Ectodermal cell (in vitro differentiated cells): Measurements from ENCODE around the gene DSCAML1.

Experiments
- H3K27ac ChIP-seq: 2 replicates; pipeline ENCODE4 v1.7.0; 2013; ENCODE audit warnings: mild to moderate bottlenecking, low read depth, low read length; ENCODE audit not compliant: insufficient read depth, poor library complexity, severe bottlenecking
- H3K27me3 ChIP-seq: 2 replicates; pipeline ENCODE4 v1.7.0; 2013; ENCODE audit warnings: mild to moderate bottlenecking, low read length; ENCODE audit not compliant: insufficient read depth, control insufficient read depth, poor library complexity, severe bottlenecking
- H3K36me3 ChIP-seq: one replicate; pipeline ENCODE4 v1.7.0; 2013; ENCODE audit warnings: low read length; ENCODE audit not compliant: control insufficient read depth, insufficient read depth
- H3K4me1 ChIP-seq: one replicate; pipeline ENCODE4 v1.7.0; 2013; ENCODE audit warnings: low read length; ENCODE audit not compliant: control insufficient read depth, insufficient read depth
- H3K4me3 ChIP-seq: 2 replicates; pipeline ENCODE4 v1.7.0; 2013; ENCODE audit warnings: low read depth, low read length, control low read depth; ENCODE audit not compliant: insufficient read depth
- H3K9me3 ChIP-seq: 2 replicates; pipeline ENCODE4 v1.7.0; 2013; ENCODE audit warnings: mild to moderate bottlenecking, low read length, moderate library complexity; ENCODE audit not compliant: control insufficient read depth
- WGBS, 2 experiments: methylation state at CpG; one replicate each; pipeline ENCODE4 v1.1.7; 2013; ENCODE audit warnings: missing lambda C conversion rate in 2 of 2; 5-methylcytosine and 5-hydroxymethylcytosine counted together

DSCAML1 gene

DNA sequence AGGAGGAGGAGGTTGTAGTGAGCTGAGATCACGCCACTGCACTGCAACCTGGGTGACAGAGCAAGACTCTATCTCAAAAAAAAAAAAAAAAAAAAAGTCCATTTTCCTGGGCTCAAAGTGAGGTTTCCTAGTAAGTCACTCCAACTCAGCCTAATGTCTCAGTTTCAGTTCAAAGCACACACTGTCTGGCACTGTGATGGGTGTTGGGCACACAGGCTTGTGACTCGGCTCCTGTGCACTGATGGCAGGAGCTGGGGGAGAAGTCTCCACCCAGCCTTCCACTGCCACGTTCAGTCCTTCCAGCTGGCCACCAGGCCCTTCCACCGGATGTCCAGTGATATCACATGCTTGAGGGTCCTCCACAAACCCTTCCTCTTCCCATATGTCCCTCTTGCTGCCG is 283.4 kb downstream of the DSCAML1 start:
- WGBS, 2 experiments, result 86 to 96% methylated on average over 4 to 5 of the region's 5 CpGs

DNA sequence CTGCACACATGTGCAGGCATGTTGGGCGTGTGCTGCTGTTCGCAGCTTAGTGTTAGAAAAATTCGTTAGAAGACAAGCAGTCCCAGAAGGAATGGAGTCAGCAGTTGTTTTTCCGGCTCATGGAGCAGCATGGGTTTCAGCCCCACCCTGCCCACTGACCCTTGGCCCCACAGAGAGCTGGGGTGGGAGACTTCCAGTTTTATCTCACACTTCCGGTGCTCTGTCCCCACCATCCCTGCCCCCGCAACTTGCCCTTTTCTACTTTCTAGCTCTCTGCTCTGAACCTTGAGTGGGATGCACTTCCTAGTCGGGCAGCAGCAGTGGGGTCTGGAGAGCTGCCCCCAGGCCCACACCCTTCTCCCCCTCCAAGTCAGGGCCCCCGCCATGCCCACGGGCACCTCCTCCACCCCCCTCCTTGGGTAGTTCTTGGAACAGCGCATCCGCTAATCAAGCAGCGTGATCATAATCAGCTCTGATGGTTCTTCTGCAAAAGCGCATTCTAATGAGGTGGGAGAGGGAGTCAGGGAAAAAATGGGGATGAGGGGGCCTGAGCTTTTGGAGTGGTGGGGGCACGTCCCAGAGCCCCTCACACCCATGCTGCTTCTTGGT is 285.0 kb downstream of the DSCAML1 start:
- Histone ChIP-seq H3K27me3 (no peaks in the 10 kb centered on the region), H3K36me3 (no peaks in the 10 kb centered on the region), H3K27ac (no peak overlapping the region), H3K9me3 (no peaks in the 10 kb centered on the region), H3K4me1 (peaks cover 29% of the 10 kb centered on the region), H3K4me3 (no peak overlapping the region)
- WGBS, 2 experiments, result 76 to 83% methylated on average over 13 to 14 of the region's 14 CpGs

More for the DNA sequence above, 283.4 kb downstream of the DSCAML1 start:
- H3K36me3 ChIP-seq, result no peaks in the 10 kb centered on the region
- no peak overlapping the region for H3K27ac ChIP-seq
- no peaks in the 10 kb centered on the region for H3K27me3 ChIP-seq
- no peak overlapping the region for H3K4me3 ChIP-seq
- H3K4me1 ChIP-seq, result peaks cover 29% of the 10 kb centered on the region
- no peaks in the 10 kb centered on the region for H3K9me3 ChIP-seq

DNA sequence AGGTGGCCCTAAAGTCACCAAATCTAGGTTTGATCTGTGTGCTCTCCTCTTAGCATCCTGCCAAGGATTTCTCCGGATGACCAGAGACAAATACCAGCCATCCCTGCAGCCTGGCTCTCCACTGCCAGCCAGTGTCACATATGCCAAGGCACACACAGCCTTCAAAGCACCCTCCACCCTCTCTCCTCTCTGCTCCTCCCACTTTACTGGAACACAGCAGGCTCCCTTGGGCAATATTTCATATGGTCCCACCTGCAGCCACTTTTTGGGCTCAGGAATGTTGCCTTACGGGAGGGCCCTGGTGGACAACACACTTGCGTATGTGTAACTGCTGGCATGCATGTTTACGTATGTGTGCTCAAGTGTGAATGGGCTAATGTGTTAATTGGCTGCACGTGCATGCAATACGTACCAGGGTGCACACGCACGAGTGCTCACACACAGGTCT is 285.5 kb downstream of the DSCAML1 start:
- Histone ChIP-seq H3K36me3 (no peaks in the 10 kb centered on the region), H3K4me3 (no peak overlapping the region), H3K4me1 (peaks cover 29% of the 10 kb centered on the region), H3K9me3 (no peaks in the 10 kb centered on the region), H3K27ac (no peak overlapping the region), H3K27me3 (no peaks in the 10 kb centered on the region)
- 93 to 94% methylated on average over 8 of the region's 8 CpGs for WGBS, 2 experiments

DNA sequence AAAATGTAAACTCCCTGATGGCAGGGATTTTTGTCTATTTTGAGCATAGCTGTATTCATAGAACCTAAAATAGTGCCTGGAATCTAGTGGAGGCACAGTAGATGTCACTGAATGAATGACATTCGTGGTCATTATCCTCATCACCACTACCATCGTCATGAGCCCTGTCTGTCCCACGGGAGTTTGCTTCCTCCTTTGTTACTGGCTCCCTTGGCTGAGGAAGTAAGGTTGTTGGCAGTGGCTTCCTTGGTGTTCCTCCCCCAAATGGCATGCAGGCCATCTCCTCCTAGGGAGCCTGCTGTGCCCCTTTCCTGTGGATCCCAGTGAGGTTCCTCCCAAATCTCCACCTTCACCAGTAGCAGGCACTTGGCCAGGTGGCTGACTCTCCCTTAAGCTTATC is 286.4 kb downstream of the DSCAML1 start:
- 84 to 89% methylated on average over 3 of the region's 3 CpGs for WGBS, 2 experiments
- peaks cover 29% of the 10 kb centered on the region for H3K4me1 ChIP-seq
- H3K4me3 ChIP-seq, result no peak overlapping the region
- no peaks in the 10 kb centered on the region for H3K9me3 ChIP-seq
- no peaks in the 10 kb centered on the region for H3K36me3 ChIP-seq
- H3K27me3 ChIP-seq, result no peaks in the 10 kb centered on the region
- no peak overlapping the region for H3K27ac ChIP-seq

DNA sequence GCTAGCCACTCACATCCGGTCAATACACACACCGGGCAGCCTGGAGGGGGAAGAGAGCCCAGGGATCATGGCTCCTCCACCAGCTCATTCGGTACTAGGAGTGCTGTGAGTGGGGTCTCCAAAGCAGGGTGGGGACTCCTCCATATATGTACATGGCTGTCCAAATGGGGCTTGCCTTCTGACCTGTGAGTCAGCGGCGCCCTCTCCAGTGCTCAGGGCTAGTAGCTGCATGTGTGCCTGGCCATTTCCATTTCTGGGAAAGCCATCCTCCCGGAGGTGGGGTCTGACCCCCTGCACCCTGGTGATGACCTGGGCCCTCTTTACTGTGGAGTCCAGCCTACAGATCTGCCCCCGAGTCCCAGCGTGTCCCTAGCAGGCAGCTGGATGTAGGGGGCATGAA is 287.5 kb downstream of the DSCAML1 start:
- Histone ChIP-seq H3K4me3 (no peak overlapping the region), H3K27me3 (no peaks in the 10 kb centered on the region), H3K27ac (no peak overlapping the region), H3K4me1 (peaks cover 29% of the 10 kb centered on the region), H3K9me3 (no peaks in the 10 kb centered on the region), H3K36me3 (no peaks in the 10 kb centered on the region)
- WGBS, 2 experiments, result 93% methylated on average over 8 of the region's 8 CpGs

DNA sequence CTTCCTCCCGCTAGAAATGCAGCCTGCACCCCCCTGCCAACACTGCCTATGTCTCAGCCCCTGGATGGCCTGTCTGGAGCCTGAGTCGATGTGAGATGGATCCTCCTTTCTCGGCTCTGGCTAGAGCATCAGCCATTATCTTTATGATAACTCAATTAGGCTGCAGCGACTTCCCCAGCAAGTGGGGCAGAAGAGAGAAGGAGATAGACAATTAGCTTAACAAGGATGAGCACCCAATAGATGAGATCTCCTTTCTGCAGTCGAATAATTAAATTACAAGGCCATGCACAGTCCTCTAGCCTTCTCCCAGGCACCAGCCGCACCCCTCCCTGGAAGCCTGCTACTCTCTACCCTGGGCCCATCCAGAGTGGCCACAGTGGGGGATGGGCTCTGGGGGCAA is 290.0 kb downstream of the DSCAML1 start:
- Histone ChIP-seq H3K4me1 (peaks cover 25% of the 10 kb centered on the region), H3K27me3 (peaks cover 4% of the 10 kb centered on the region), H3K9me3 (no peaks in the 10 kb centered on the region), H3K27ac (no peak overlapping the region), H3K4me3 (no peak overlapping the region), H3K36me3 (no peaks in the 10 kb centered on the region)
- WGBS, 2 experiments, result 93 to 94% methylated on average over 6 of the region's 6 CpGs

DNA sequence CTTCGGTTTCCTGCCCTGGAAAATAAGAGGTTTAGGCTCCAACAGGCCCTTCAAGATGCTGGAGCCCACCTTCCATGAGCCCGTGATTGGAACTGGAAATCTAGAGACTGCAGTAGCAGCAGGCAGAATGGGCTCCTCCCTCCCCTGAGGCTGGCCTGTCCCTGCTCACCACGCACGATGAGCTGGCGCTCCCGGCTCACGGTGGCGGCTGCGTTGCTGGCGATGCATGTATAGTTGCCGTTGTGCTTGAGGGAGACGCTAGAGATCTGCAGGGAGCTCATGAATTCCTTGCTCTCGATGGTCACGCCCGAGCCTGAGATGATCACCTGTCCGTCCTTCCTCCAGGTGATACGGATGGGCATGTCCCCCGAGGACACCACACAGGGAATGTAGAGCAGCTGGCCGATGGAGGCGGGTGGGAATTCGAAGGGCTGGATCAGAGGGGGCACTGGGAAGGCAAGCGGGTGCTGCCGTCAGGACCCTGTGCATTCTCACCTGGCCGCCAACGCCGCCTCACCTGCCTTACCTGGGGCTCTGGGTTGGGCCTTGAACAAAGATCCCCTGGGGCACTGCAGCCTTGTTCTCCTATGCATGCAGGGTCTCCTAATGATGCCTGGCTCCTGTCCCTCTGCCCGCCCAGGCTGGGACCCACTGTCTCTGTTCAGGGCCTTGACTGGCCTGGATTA is 291.6 kb downstream of the DSCAML1 start:
- WGBS, 2 experiments, result 93 to 94% methylated on average over 27 of the region's 27 CpGs
- Histone ChIP-seq H3K27ac (no peak overlapping the region), H3K9me3 (no peaks in the 10 kb centered on the region), H3K36me3 (no peaks in the 10 kb centered on the region), H3K4me1 (peaks cover 18% of the 10 kb centered on the region), H3K4me3 (no peak overlapping the region), H3K27me3 (peaks cover 9% of the 10 kb centered on the region)

DNA sequence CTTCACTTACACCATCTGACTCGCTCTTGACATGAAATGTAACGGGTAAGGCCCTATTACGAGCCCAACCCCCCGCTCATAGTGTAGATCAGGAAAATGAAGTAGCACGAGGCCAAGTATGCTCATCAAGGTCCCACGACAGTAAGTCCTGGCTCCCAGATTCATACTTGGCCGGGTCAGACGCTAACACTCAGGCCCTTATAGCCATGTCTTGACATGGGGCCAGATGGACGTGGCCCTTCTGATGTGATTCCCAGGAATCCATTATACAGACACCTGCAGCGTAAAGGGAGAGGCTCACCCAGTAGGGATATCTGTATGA is 294.3 kb downstream of the DSCAML1 start:
- WGBS, 2 experiments, result 82 to 86% methylated on average over 10 of the region's 10 CpGs
- no peak overlapping the region for H3K27ac ChIP-seq
- H3K36me3 ChIP-seq, result no peaks in the 10 kb centered on the region
- H3K9me3 ChIP-seq, result no peaks in the 10 kb centered on the region
- no peak overlapping the region for H3K4me3 ChIP-seq
- H3K4me1 ChIP-seq, result peaks cover 10% of the 10 kb centered on the region
- H3K27me3 ChIP-seq, result peaks cover 9% of the 10 kb centered on the region

DNA sequence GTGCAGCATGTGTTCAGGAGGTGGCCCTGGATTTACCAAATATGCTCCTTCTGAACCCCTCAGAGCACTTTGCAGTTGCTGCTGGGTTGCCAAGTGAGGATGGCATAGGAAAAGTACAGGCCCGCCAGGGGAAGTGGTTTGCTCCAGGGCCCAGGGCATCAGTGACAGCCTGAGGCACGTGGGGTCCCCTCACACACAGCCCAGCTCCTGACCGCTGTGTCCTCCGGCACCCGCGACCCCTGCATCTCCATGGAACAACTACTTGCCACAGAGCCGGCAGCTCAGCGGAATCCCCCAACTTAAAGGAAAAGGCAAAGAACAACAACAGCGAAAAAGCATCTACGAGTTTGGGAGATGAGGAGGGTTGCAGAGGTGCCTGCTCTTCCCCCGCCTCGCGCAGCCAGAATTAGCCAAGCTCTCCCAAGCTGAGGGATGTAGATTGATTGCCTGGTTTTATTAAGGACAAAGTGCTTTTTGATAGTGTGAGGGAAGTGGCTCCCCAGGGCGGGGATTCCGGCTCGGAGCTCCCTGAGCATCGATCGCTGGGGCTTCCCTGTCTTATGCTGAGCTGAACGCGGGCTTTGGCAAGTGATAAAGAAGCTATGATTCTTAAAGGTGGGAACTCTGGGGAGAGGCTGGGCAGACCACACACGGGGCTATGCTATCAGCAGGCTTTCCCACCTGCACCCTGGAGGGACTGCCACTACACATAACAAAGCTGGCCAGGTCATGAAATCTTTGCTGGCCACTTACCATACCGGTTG is 294.8 kb downstream of the DSCAML1 start:
- 59 to 62% methylated on average over 22 of the region's 22 CpGs for WGBS, 2 experiments
- H3K27me3 ChIP-seq, result peaks cover 9% of the 10 kb centered on the region
- H3K4me1 ChIP-seq, result peaks cover 15% of the 10 kb centered on the region
- H3K27ac ChIP-seq, result no peak overlapping the region
- no peaks in the 10 kb centered on the region for H3K9me3 ChIP-seq
- H3K4me3 ChIP-seq, result no peak overlapping the region
- no peaks in the 10 kb centered on the region for H3K36me3 ChIP-seq

DNA sequence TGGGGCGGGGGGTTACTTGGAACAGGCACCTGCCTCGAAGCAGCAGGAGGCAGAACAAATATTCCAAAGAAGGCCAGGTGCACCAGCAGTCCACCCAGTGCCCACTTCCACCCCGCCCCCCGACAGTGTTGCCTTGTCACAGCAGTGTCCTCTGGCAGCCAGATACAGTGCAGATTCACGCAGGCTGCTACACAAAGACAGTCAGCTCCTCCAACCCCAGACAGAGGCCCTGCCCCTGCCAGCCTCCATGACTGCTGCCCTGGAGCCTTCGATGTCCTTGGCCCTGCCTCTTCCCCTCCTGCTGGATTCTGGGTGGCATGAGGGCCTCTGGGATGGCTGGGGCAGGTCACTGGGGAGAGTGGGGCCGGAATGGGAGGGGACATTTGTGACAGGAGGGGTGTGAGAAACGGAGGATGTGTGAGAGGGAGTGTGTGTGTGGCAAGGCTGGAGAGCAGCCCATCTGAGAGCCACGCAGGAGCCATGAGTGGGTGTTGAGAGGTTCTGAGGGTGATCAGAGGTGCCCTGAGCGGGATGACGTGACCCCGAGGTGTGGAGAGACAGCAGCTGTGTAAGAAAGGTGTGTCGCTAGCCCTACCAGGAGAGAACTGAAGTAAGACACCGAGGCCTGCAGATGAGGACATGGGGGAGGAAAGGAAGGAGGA is 295.6 kb downstream of the DSCAML1 start:
- no peaks in the 10 kb centered on the region for H3K9me3 ChIP-seq
- 88 to 91% methylated on average over 14 of the region's 14 CpGs for WGBS, 2 experiments
- no peak overlapping the region for H3K27ac ChIP-seq
- peaks cover 16% of the 10 kb centered on the region for H3K4me1 ChIP-seq
- H3K27me3 ChIP-seq, result peaks cover 11% of the 10 kb centered on the region
- no peaks in the 10 kb centered on the region for H3K36me3 ChIP-seq
- H3K4me3 ChIP-seq, result no peak overlapping the region
